Measurements from ENCODE around the gene PTPRJ. TPM values are rescaled to one million over a fixed set of nuclear protein-coding genes. Genes with fewer than 3 reads are reported as not detected.

Gene PTPRJ
- total and polyA plus RNA-seq, 9 of the 15 experiments (the other 6 are each of a cell fraction or from before 2014, with no cell fraction given), result 0.56 to 10.7 (median 4.8) TPM

- ChIA-PET CTCF (ENCODE audit: low intra/inter-chr PET ratio) (interaction anchor here (0.7 to 0.8 kb wide), 2 partner anchors 109 to 1822 kb away, joined by 3 to 4 read pairs; no protein-coding TSS in a partner anchor), POLR2A (no interaction called here)
- Histone ChIP-seq H2AFZ (ENCODE audit: low read depth, low read length) (no peak overlapping the region), H3K9ac (ENCODE audit: insufficient read depth in 1 of 2, low read depth in 2 of 2, low read length in 2 of 2) (no peak overlapping the region), H3K9me1 (ENCODE audit: control insufficient read depth, insufficient read depth, low read length) (no peaks in the 10 kb centered on the region), H3K36me3 (ENCODE audit: control insufficient read depth, insufficient read depth, low read length) (no peaks in the 10 kb centered on the region), H3K4me1 (replicated peaks in 1 of 2; ENCODE audit: control insufficient read depth in 2 of 2, insufficient read depth in 2 of 2, low read length in 2 of 2) (no peaks in the 10 kb centered on the region; a peak in 2 of 5 replicates), H4K20me1 (replicated peaks; ENCODE audit: control insufficient read depth, insufficient read depth, low read length) (no peaks in the 10 kb centered on the region), H3K27me3 (ENCODE audit: control insufficient read depth in 2 of 2, insufficient read depth in 2 of 2, low read length in 2 of 2) (peaks cover 0 to 10% of the 10 kb centered on the region in 2 experiments; a peak in 2 of 5 replicates), H3K4me3 (no peak overlapping the region), H3K4me2 (ENCODE audit: insufficient read depth, low read length) (no peak overlapping the region), H3K79me2 (ENCODE audit: control insufficient read depth, insufficient read depth, low read length) (no peaks in the 10 kb centered on the region), H3K9me3 (replicated peaks; ENCODE audit: control insufficient read depth, insufficient read depth, low read depth, low read length) (no peaks in the 10 kb centered on the region), H3K27ac (ENCODE audit: extremely low read depth, low read depth, low read length) (no peak overlapping the region)
- FAIRE-seq (peak; percentile 80), DNase-seq (ENCODE audit: extremely low read depth in 1 of 4, low spot score in 3 of 4) (peak; percentile 75 to 82 (median 77)), ATAC-seq (peak; percentile 96)
- intact Hi-C loops (cut with micrococcal nuclease) (loop anchor here (1.0 to 2.0 kb wide), 3 partner anchors 37 to 1822 kb away; partner anchors contain the start of gene OR4S1), in situ Hi-C loops (cut with MboI) (no loop called here)
- BruUV-seq (replicated peaks), result no TSS peak
- 11% methylated on average over 14 of the region's 14 CpGs for WGBS (ENCODE audit: insufficient coverage, low coverage, missing lambda C conversion rate)
- TF ChIP-seq, protein P1, sequence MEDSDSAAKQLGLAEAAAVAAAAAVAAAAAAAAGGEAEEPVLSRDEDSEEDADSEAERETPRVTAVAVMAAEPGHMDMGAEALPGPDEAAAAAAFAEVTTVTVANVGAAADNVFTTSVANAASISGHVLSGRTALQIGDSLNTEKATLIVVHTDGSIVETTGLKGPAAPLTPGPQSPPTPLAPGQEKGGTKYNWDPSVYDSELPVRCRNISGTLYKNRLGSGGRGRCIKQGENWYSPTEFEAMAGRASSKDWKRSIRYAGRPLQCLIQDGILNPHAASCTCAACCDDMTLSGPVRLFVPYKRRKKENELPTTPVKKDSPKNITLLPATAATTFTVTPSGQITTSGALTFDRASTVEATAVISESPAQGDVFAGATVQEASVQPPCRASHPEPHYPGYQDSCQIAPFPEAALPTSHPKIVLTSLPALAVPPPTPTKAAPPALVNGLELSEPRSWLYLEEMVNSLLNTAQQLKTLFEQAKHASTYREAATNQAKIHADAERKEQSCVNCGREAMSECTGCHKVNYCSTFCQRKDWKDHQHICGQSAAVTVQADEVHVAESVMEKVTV (CRISPR knock-in tag; IDR thresholded peaks at IDR 0.05), result peak; percentile 55
- TF ChIP-seq CC2D1A (IDR thresholded peaks at IDR 0.05) (peak; percentile 50; the same call in 1 of the 2 replicates), STAG1 (CRISPR knock-in tag; IDR thresholded peaks at IDR 0.05; ENCODE audit: borderline replicate concordance) (peak; percentile 63; the same call in 1 of the 2 replicates), MXD1 (CRISPR knock-in tag; IDR thresholded peaks at IDR 0.05; ENCODE audit: borderline replicate concordance, poor library complexity, severe bottlenecking) (no peak), PHF8 (IDR thresholded peaks at IDR 0.05; ENCODE audit: borderline replicate concordance, low read length) (no peak), SMC3 (conservative IDR thresholded peaks at IDR 0.05; ENCODE audit: insufficient read depth, low read depth, low read length) (peak; percentile 90), PML (IDR thresholded peaks at IDR 0.05; ENCODE audit: low read length) (no peak), ZNF354B (CRISPR knock-in tag; IDR thresholded peaks at IDR 0.05) (no peak), RB1 (IDR thresholded peaks at IDR 0.05; ENCODE audit: low read depth) (0 out of 2 replicates have a peak, but pooled peaks have one; percentile 39)
- TF ChIP-seq, protein P2, sequence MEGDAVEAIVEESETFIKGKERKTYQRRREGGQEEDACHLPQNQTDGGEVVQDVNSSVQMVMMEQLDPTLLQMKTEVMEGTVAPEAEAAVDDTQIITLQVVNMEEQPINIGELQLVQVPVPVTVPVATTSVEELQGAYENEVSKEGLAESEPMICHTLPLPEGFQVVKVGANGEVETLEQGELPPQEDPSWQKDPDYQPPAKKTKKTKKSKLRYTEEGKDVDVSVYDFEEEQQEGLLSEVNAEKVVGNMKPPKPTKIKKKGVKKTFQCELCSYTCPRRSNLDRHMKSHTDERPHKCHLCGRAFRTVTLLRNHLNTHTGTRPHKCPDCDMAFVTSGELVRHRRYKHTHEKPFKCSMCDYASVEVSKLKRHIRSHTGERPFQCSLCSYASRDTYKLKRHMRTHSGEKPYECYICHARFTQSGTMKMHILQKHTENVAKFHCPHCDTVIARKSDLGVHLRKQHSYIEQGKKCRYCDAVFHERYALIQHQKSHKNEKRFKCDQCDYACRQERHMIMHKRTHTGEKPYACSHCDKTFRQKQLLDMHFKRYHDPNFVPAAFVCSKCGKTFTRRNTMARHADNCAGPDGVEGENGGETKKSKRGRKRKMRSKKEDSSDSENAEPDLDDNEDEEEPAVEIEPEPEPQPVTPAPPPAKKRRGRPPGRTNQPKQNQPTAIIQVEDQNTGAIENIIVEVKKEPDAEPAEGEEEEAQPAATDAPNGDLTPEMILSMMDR (IDR thresholded peaks at IDR 0.05 in 2 of 3, conservative IDR thresholded peaks at IDR 0.05 in 1 of 3; ENCODE audit: insufficient read depth in 2 of 3, low read depth in 1 of 3, low read length in 3 of 3), result peak; percentile 86 to 93 (median 87)
These were observed 192.7 kb downstream of the PTPRJ start for GRCh38 chr11:48172818-48173609.

Measured in K562 (cell line).